ENCODE results near the gene CAPN7.

GRCh38 chr3:15288331-15289035 lies 82.4 kb downstream of the CAPN7 start:
- TF ChIP-seq POLR2A (IDR thresholded peaks at IDR 0.05; ENCODE audit: low read depth, low read length) (no peak), POLR2AphosphoS5 (IDR thresholded peaks at IDR 0.05; ENCODE audit: low read depth, low read length) (no peak)
